HEK293 (cell line): Measurements from ENCODE around the gene SYTL1.

Experiments used
- GFI1B ChIP-seq: fragments of 450-650 bp; formaldehyde crosslinking; IDR thresholded peaks from 2 replicates; pipeline ENCODE4 v1.5.1; 2016; ENCODE audit warnings: missing biosample characterization, missing genetic modification characterization
- GLIS2 ChIP-seq: fragments of 450-650 bp; formaldehyde crosslinking; IDR thresholded peaks from 2 replicates; pipeline ENCODE4 v1.5.1; 2016; ENCODE audit warnings: missing biosample characterization, missing genetic modification characterization
- KLF7 ChIP-seq: fragments of 450-650 bp; formaldehyde crosslinking; IDR thresholded peaks from 2 replicates; pipeline ENCODE4 v1.5.1; 2016; ENCODE audit warnings: missing biosample characterization, missing genetic modification characterization, borderline replicate concordance
- YY1 ChIP-seq: fragments of 450-650 bp; formaldehyde crosslinking; IDR thresholded peaks from 2 replicates; pipeline ENCODE4 v1.5.1; 2018; ENCODE audit warnings: missing biosample characterization, missing genetic modification characterization
- ZNF140 ChIP-seq: fragments of 450-650 bp; formaldehyde crosslinking; IDR thresholded peaks from 2 replicates; pipeline ENCODE4 v1.5.1; 2016; ENCODE audit warnings: missing biosample characterization, missing genetic modification characterization
- ZNF426 ChIP-seq: fragments of 450-650 bp; formaldehyde crosslinking; IDR thresholded peaks from 2 replicates; pipeline ENCODE4 v1.5.1; 2017; ENCODE audit warnings: missing biosample characterization, missing genetic modification characterization, mild to moderate bottlenecking, inconsistent platforms, moderate library complexity
- ZNF629 ChIP-seq: fragments of 450-650 bp; formaldehyde crosslinking; IDR thresholded peaks from 2 replicates; pipeline ENCODE4 v1.5.1; 2017; ENCODE audit warnings: missing biosample characterization, missing genetic modification characterization
- ZNF76 ChIP-seq: fragments of 450-650 bp; formaldehyde crosslinking; IDR thresholded peaks from 2 replicates; pipeline ENCODE4; 2016; ENCODE audit warnings: low read depth, missing biosample characterization, missing genetic modification characterization, borderline replicate concordance
- TF ChIP-seq, protein P1 (sequence below): fragments of 450-650 bp; formaldehyde crosslinking; IDR thresholded peaks from 2 replicates; pipeline ENCODE4 v1.5.1; 2016; ENCODE audit warnings: missing biosample characterization, missing genetic modification characterization
- TF ChIP-seq, protein P2 (sequence below): fragments of 450-650 bp; formaldehyde crosslinking; IDR thresholded peaks from 2 replicates; pipeline ENCODE4 v1.5.1; 2016; ENCODE audit warnings: missing biosample characterization, missing genetic modification characterization
- TF ChIP-seq, protein P3 (sequence below): fragments of 450-650 bp; formaldehyde crosslinking; IDR thresholded peaks from 2 replicates; pipeline ENCODE4 v1.5.1; 2016; ENCODE audit warnings: missing biosample characterization, missing genetic modification characterization
- TF ChIP-seq, protein P4 (sequence below): fragments of 450-650 bp; formaldehyde crosslinking; optimal IDR thresholded peaks from 2 replicates; pipeline ENCODE3; 2016; ENCODE audit warnings: missing biosample characterization, mild to moderate bottlenecking, missing genetic modification characterization

DNA sequence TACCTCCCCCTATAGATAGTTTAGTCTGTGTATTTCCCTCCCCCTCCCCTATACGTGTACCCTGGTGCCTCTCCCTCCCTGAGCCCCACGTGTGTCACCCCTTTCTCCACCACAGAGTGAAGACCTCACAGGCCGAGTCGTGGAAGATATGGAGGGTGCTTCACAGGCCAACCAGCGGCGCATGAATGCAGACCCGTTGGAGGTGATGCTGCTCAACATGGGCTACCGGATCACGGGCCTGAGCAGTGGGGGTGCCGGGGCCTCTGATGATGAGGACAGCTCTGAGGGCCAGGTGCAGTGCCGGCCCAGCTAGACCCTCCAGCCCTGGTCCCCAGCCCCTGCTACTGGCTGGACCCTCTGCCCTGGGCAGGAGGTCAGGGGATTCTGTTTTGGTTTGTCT lies 35.8 kb upstream of the SYTL1 start:
- TF ChIP-seq, protein P1, sequence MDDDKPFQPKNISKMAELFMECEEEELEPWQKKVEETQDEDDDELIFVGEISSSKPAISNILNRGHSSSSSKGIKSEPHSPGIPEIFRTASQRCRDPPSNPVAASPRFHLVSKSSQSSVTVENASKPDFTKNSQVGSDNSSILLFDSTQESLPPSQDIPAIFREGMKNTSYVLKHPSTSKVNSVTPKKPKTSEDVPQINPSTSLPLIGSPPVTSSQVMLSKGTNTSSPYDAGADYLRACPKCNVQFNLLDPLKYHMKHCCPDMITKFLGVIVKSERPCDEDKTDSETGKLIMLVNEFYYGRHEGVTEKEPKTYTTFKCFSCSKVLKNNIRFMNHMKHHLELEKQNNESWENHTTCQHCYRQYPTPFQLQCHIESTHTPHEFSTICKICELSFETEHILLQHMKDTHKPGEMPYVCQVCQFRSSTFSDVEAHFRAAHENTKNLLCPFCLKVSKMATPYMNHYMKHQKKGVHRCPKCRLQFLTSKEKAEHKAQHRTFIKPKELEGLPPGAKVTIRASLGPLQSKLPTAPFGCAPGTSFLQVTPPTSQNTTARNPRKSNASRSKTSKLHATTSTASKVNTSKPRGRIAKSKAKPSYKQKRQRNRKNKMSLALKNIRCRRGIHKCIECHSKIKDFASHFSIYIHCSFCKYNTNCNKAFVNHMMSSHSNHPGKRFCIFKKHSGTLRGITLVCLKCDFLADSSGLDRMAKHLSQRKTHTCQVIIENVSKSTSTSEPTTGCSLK (tag by site-specific recombination): no peak
- TF ChIP-seq GFI1B (tag by site-specific recombination): no peak
- no peak for TF ChIP-seq ZNF76
- TF ChIP-seq, protein P2, sequence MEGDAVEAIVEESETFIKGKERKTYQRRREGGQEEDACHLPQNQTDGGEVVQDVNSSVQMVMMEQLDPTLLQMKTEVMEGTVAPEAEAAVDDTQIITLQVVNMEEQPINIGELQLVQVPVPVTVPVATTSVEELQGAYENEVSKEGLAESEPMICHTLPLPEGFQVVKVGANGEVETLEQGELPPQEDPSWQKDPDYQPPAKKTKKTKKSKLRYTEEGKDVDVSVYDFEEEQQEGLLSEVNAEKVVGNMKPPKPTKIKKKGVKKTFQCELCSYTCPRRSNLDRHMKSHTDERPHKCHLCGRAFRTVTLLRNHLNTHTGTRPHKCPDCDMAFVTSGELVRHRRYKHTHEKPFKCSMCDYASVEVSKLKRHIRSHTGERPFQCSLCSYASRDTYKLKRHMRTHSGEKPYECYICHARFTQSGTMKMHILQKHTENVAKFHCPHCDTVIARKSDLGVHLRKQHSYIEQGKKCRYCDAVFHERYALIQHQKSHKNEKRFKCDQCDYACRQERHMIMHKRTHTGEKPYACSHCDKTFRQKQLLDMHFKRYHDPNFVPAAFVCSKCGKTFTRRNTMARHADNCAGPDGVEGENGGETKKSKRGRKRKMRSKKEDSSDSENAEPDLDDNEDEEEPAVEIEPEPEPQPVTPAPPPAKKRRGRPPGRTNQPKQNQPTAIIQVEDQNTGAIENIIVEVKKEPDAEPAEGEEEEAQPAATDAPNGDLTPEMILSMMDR (tag by site-specific recombination): no peak
- TF ChIP-seq ZNF629 (tag by site-specific recombination): no peak
- no peak for TF ChIP-seq YY1
- no peak for TF ChIP-seq ZNF140 (tag by site-specific recombination)
- TF ChIP-seq ZNF426: no peak
- TF ChIP-seq, protein P3, sequence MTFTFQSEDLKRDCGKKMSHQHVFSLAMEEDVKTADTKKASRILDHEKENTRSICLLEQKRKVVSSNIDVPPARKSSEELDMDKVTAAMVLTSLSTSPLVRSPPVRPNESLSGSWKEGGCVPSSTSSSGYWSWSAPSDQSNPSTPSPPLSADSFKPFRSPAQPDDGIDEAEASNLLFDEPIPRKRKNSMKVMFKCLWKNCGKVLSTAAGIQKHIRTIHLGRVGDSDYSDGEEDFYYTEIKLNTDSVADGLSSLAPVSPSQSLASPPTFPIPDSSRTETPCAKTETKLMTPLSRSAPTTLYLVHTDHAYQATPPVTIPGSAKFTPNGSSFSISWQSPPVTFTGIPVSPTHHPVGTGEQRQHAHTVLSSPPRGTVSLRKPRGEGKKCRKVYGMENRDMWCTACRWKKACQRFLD (tag by site-specific recombination): no peak
- TF ChIP-seq, protein P4, sequence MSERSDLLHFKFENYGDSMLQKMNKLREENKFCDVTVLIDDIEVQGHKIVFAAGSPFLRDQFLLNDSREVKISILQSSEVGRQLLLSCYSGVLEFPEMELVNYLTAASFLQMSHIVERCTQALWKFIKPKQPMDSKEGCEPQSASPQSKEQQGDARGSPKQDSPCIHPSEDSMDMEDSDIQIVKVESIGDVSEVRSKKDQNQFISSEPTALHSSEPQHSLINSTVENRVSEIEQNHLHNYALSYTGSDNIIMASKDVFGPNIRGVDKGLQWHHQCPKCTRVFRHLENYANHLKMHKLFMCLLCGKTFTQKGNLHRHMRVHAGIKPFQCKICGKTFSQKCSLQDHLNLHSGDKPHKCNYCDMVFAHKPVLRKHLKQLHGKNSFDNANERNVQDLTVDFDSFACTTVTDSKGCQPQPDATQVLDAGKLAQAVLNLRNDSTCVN: no peak
- TF ChIP-seq GLIS2 (tag by site-specific recombination): no peak
- no peak for TF ChIP-seq KLF7 (tag by site-specific recombination)
